OCI-LY1 (cell line): ENCODE data around the gene SLIT3.

ENCODE experiments used
- CTCF ChIP-seq: fragments of 200-600 bp; sonication (generic), shearing (Covaris generic); IDR thresholded peaks from 2 replicates; pipeline ENCODE4 v1.5.1; 2017; ENCODE audit warnings: mild to moderate bottlenecking, antibody characterized with exemption, low read length, moderate library complexity, mixed read lengths
- EZH2 ChIP-seq: fragments of 200-600 bp; sonication (generic), shearing (Covaris generic); IDR thresholded peaks from 2 replicates; pipeline ENCODE4 v1.8.0; 2017; ENCODE audit warnings: borderline replicate concordance, mixed run types, mild to moderate bottlenecking, antibody characterized with exemption, low read length, moderate library complexity, mixed read lengths

- no peak for TF ChIP-seq CTCF
- no peak for TF ChIP-seq EZH2
Measured at GRCh38 chr5:168666356-168666755, 634.6 kb downstream of the SLIT3 start.
